CD8-positive, alpha-beta memory T cell (primary cell): ENCODE measurements around the gene MUC20. TPM values are rescaled to one million over a fixed set of nuclear protein-coding genes. Genes with fewer than 3 reads are reported as not detected.
"Not testable (repeated sequence)": the region's sequence is repeated elsewhere in the genome, so short reads cannot be mapped to it uniquely, and the experiment has no call there.

ENCODE experiments used
- CTCF ChIA-PET: fragments of 350-600 bp; sonication (Branson Sonifier 250); formaldehyde crosslinking; loops from one replicate; lab custom pipeline; 2021; ENCODE audit warnings: antibody characterized with exemption; lab: Charles Lee
- POLR2A ChIA-PET: fragments of 350-600 bp; sonication (Branson Sonifier 250); formaldehyde crosslinking; loops from one replicate; lab custom pipeline; 2021; ENCODE audit warnings: antibody characterized with exemption; lab: Charles Lee
- DNase-seq, 5 donors: peaks; one replicate each; pipeline versions ENCODE4 v3.0.0 to v3.0.0-alpha.2; 2020 to 2022; ENCODE audit warnings: mixed read lengths in 1 of 5
- H3K27ac ChIP-seq: one replicate; pipeline ENCODE4 v1.7.0; 2013; ENCODE audit warnings: low read depth, mild to moderate bottlenecking, low read length, moderate library complexity
- H3K27me3 ChIP-seq: 2 replicates; pipeline ENCODE4 v1.7.0; 2013; ENCODE audit warnings: low read length, mild to moderate bottlenecking; ENCODE audit not compliant: insufficient read depth, poor library complexity, severe bottlenecking
- H3K36me3 ChIP-seq: 2 replicates; pipeline ENCODE4 v1.7.0; 2013; ENCODE audit warnings: mild to moderate bottlenecking, low read length, moderate library complexity; ENCODE audit not compliant: insufficient read depth
- H3K4me1 ChIP-seq: 2 replicates; pipeline ENCODE4 v1.7.0; 2013; ENCODE audit warnings: mild to moderate bottlenecking, low read length, moderate library complexity; ENCODE audit not compliant: insufficient read depth
- H3K4me3 ChIP-seq: 2 replicates; pipeline ENCODE4 v1.7.0; 2013; ENCODE audit warnings: mild to moderate bottlenecking, low read length
- H3K9me3 ChIP-seq: 2 replicates; pipeline ENCODE4 v1.7.0; 2013; ENCODE audit warnings: mild to moderate bottlenecking, low read length
- H3K27ac Mint-ChIP-seq, 8 donors: one replicate each; pipeline ENCODE4 v1.8.0; 2020 to 2021; ENCODE audit warnings: mixed read lengths in 8 of 8, mild to moderate bottlenecking in 6 of 8, inconsistent platforms in 3 of 8, moderate library complexity in 3 of 8
- H3K27me3 Mint-ChIP-seq, 2 donors: one replicate each; pipeline ENCODE4 v1.8.0; 2020 to 2021; ENCODE audit warnings: mixed read lengths in 2 of 2, mild to moderate bottlenecking in 1 of 2, moderate library complexity in 1 of 2
- H3K36me3 Mint-ChIP-seq, 3 donors: one replicate each; pipeline ENCODE4 v1.8.0; 2020 to 2021; ENCODE audit warnings: mixed read lengths in 3 of 3, inconsistent platforms in 1 of 3, mild to moderate bottlenecking in 1 of 3
- H3K4me1 Mint-ChIP-seq, 3 donors: one replicate each; pipeline ENCODE4 v1.8.0; 2020 to 2021; ENCODE audit warnings: mixed read lengths in 3 of 3, inconsistent platforms in 1 of 3, mild to moderate bottlenecking in 1 of 3
- H3K4me3 Mint-ChIP-seq, 7 donors: one replicate each; pipeline ENCODE4 v1.8.0; 2020 to 2021; ENCODE audit warnings: mixed read lengths in 7 of 7, mild to moderate bottlenecking in 6 of 7, moderate library complexity in 4 of 7, inconsistent platforms in 2 of 7
- H3K9me3 Mint-ChIP-seq, 5 donors: one replicate each; pipeline ENCODE4 v1.8.0; 2020 to 2022; ENCODE audit warnings: mixed read lengths in 5 of 5, mild to moderate bottlenecking in 3 of 5, moderate library complexity in 2 of 5, inconsistent platforms in 1 of 5
- polyA plus RNA-seq: library from polyadenylated mRNA; unstranded; fragments of 300-500 nt; fragmentation: Illumina TruSeq; gene quantifications from one replicate; pipeline ENCODE4 v1.2.3, GENCODE V29; 2021
- total RNA-seq, 2 experiments: library from RNA; stranded (reverse); gene quantifications; one replicate each; pipeline ENCODE4 v1.2.3, GENCODE V29; 2021

MUC20 gene
- total and polyA plus RNA-seq, 3 experiments from 2014 or later = 0.95 to 0.96 TPM; not detected in 1

GRCh38 chr3:195683722-195684526, 36.9 kb upstream of the MUC20 start:
- H3K27ac Mint-ChIP-seq = peak overlapping the region in 6 of 8 donors; percentile 7 to 68 (median 32)
- CTCF ChIA-PET = not testable (repeated sequence)

GRCh38 chr3:195684527-195685257, 36.1 kb upstream of the MUC20 start:
- H3K4me3 Mint-ChIP-seq, H3K36me3 ChIP-seq, H3K9me3 ChIP-seq, H3K4me1 Mint-ChIP-seq, H3K9me3 Mint-ChIP-seq, DNase-seq, H3K4me3 ChIP-seq, H3K27me3 ChIP-seq, POLR2A ChIA-PET, H3K4me1 ChIP-seq, CTCF ChIA-PET, H3K27me3 Mint-ChIP-seq, H3K27ac ChIP-seq: not testable (repeated sequence)
- peak overlapping the region in 1 of 8 donors; percentile 70 for H3K27ac Mint-ChIP-seq
- H3K36me3 Mint-ChIP-seq = peaks cover 22 to 44% (median 22%) of the 10 kb centered on the region in 3 donors

More at GRCh38 chr3:195683722-195684526, 36.9 kb upstream of the MUC20 start:
- peaks cover 18 to 39% (median 19%) of the 10 kb centered on the region in 3 donors for H3K36me3 Mint-ChIP-seq
- H3K9me3 ChIP-seq, H3K4me3 Mint-ChIP-seq, H3K9me3 Mint-ChIP-seq, H3K4me1 Mint-ChIP-seq, H3K27me3 ChIP-seq, H3K27ac ChIP-seq, DNase-seq, H3K27me3 Mint-ChIP-seq, POLR2A ChIA-PET, H3K4me3 ChIP-seq, H3K4me1 ChIP-seq, H3K36me3 ChIP-seq: not testable (repeated sequence)

- H3K4me3 Mint-ChIP-seq, H3K9me3 ChIP-seq, CTCF ChIA-PET, H3K4me3 ChIP-seq, H3K9me3 Mint-ChIP-seq, H3K4me1 ChIP-seq, H3K36me3 ChIP-seq, H3K27me3 Mint-ChIP-seq, H3K27me3 ChIP-seq, DNase-seq, POLR2A ChIA-PET, H3K4me1 Mint-ChIP-seq, H3K27ac ChIP-seq: not testable (repeated sequence)
- Mint-ChIP-seq H3K27ac (peak overlapping the region in 1 of 8 donors; percentile 29), H3K36me3 (peaks cover 22 to 48% (median 22%) of the 10 kb centered on the region in 3 donors)
Observed at GRCh38 chr3:195686537-195687208, 34.1 kb upstream of the MUC20 start.

DNA sequence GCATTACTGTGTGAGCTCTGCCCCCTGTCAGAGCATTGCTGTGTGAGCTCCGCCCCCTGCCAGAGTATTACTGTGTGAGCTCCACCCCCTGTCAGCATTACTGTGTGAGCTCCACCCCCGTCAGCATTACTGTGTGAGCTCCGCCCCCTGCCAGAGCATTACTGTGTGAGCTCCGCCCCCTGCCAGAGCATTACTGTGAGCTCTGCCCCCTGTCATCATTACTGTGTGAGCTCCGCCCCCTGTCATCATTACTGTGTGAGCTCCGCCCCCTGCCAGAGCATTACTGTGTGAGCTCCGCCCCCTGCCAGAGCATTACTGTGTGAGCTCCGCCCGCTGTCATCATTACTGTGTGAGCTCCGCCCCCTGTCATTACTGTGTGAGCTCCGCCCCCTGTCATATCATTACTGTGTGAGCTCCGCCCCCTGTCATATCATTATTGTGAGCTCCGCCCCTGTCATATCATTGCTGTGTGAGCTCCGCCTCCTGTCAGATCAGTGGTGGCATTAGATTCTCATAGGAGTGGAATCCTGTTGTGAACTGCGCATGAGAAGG, 33.5 kb upstream of the MUC20 start:
- H3K4me1 Mint-ChIP-seq, H3K4me3 ChIP-seq, CTCF ChIA-PET, H3K36me3 ChIP-seq, H3K4me3 Mint-ChIP-seq, H3K27ac ChIP-seq, H3K27me3 ChIP-seq, H3K4me1 ChIP-seq, H3K9me3 Mint-ChIP-seq, H3K27me3 Mint-ChIP-seq, H3K9me3 ChIP-seq, POLR2A ChIA-PET: not testable (repeated sequence)
- Mint-ChIP-seq H3K27ac (peak overlapping the region in 4 of 8 donors; percentile 1 to 88 (median 34)), H3K36me3 (peaks cover 22 to 54% (median 28%) of the 10 kb centered on the region in 3 donors)
- DNase-seq = peak in 3 of 5 donors; percentile 31 to 42 (median 34)

GRCh38 chr3:195688471-195689183, 32.2 kb upstream of the MUC20 start:
- peaks cover 15% of the 10 kb centered on the region for H3K36me3 ChIP-seq
- POLR2A ChIA-PET, H3K27me3 Mint-ChIP-seq, DNase-seq, CTCF ChIA-PET, H3K9me3 Mint-ChIP-seq, H3K27me3 ChIP-seq, H3K9me3 ChIP-seq, H3K4me3 ChIP-seq, H3K27ac ChIP-seq, H3K4me1 ChIP-seq, H3K4me1 Mint-ChIP-seq, H3K4me3 Mint-ChIP-seq, H3K27ac Mint-ChIP-seq: not testable (repeated sequence)
- H3K36me3 Mint-ChIP-seq = peaks cover 24 to 58% (median 32%) of the 10 kb centered on the region in 3 donors

GRCh38 chr3:195689184-195690070, 31.4 kb upstream of the MUC20 start:
- Mint-ChIP-seq H3K27ac (peak overlapping the region in 1 of 8 donors; percentile 6), H3K36me3 (peaks cover 17 to 57% (median 29%) of the 10 kb centered on the region in 3 donors)
- H3K36me3 ChIP-seq = peaks cover 18% of the 10 kb centered on the region
- H3K27me3 ChIP-seq, H3K9me3 Mint-ChIP-seq, H3K9me3 ChIP-seq, H3K4me3 Mint-ChIP-seq, H3K27ac ChIP-seq, CTCF ChIA-PET, H3K27me3 Mint-ChIP-seq, H3K4me1 ChIP-seq, H3K4me3 ChIP-seq, DNase-seq, H3K4me1 Mint-ChIP-seq, POLR2A ChIA-PET: not testable (repeated sequence)

DNA sequence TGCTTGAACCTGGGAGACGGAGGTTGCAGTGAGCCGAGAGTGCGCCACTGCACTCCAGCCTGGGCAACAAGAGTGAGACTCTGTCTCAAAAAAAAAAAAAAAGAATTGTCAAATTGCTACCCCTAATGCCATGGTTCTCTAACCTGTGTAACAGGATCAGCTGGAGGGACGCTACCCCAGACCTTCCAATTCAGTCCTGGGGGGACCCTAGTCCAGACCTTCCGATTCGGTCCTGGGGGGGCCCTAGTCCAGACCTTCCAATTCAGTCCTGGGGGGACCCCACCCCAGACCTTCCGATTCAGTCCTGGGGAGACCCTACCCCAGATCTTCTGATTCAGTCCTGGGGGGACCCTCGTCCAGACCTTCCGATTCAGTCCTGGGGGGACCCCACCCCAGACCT, 29.8 kb upstream of the MUC20 start:
- H3K27me3 Mint-ChIP-seq = no peaks in the 10 kb centered on the region
- H3K9me3 Mint-ChIP-seq = no peaks in the 10 kb centered on the region
- DNase-seq = no peak
- H3K36me3 ChIP-seq = peaks cover 20% of the 10 kb centered on the region
- H3K27me3 ChIP-seq = no peaks in the 10 kb centered on the region
- H3K4me3 Mint-ChIP-seq = no peak overlapping the region
- POLR2A ChIA-PET = no interaction called here
- H3K4me3 ChIP-seq = no peak overlapping the region
- peaks cover 0 to 2% (median 2%) of the 10 kb centered on the region in 3 donors for H3K4me1 Mint-ChIP-seq
- no peaks in the 10 kb centered on the region for H3K4me1 ChIP-seq
- no peak overlapping the region for H3K27ac Mint-ChIP-seq
- no peak overlapping the region for H3K27ac ChIP-seq
- H3K36me3 Mint-ChIP-seq = peaks cover 17 to 52% (median 29%) of the 10 kb centered on the region in 3 donors
- CTCF ChIA-PET = no interaction called here
- H3K9me3 ChIP-seq = no peaks in the 10 kb centered on the region
